HepG2 (cell line): ENCODE results near the gene KRT1. TPM values are rescaled to one million over a fixed set of nuclear protein-coding genes. Genes with fewer than 3 reads are reported as not detected.

Experiments
- ATAC-seq: fragments of 200-7000 bp; cut with Tn5 transposase; 3 replicates; pipeline ENCODE4 v1.9.1; 2020; ENCODE audit warnings: mild to moderate bottlenecking, moderate library complexity
- BruUV-seq: library from RNA; stranded (reverse); fragments of 400-500 nt; replicated peaks from 2 replicates; lab custom pipeline; 2021; lab: Mats Ljungman, UMichigan
- CTCF ChIA-PET: fragments of 300-600 bp; formaldehyde crosslinking; extraction: SDS; loops from one replicate; lab custom pipeline; 2021; ENCODE audit warnings: low total read pairs, inconsistent platforms, low intra/inter-chr PET ratio; lab: Yijun Ruan, JAX
- POLR2A ChIA-PET: fragments of 350-600 bp; sonication (Branson Sonifier 250); formaldehyde crosslinking; loops from one replicate; lab custom pipeline; 2020; ENCODE audit warnings: antibody characterized with exemption, inconsistent platforms; lab: Yijun Ruan, JAX
- DNase-seq: peaks from one replicate; pipeline ENCODE4 v3.0.0-alpha.2; 2015; ENCODE audit warnings: low spot score
- FAIRE-seq: peaks from 3 replicates; lab custom pipeline; 2011; peaks lifted over from hg19 to GRCh38; lab: Jason Lieb, UNC
- H2AFZ ChIP-seq: one replicate; pipeline ENCODE4 v1.6.1; 2011; ENCODE audit warnings: low read length, inconsistent platforms
- H3K27ac ChIP-seq: fragments of 300-600 bp; 3 replicates; pipeline ENCODE4 v1.8.0; 2011; ENCODE audit warnings: mixed run types, mild to moderate bottlenecking, mixed read lengths, low read length, inconsistent platforms; ENCODE audit not compliant: insufficient read depth; ENCODE audit errors: extremely low read length
- H3K27me3 ChIP-seq, 2 experiments: fragments of 200-600 bp in 1 of 2; 2 replicates in 1 of 2; 3 replicates in 1 of 2; pipeline versions ENCODE4 v1.6.0 to v1.8.0; 2011; ENCODE audit warnings: low read length in 2 of 2, mild to moderate bottlenecking in 2 of 2, moderate library complexity in 2 of 2, inconsistent platforms in 1 of 2; ENCODE audit not compliant: insufficient read depth in 2 of 2, control insufficient read depth in 1 of 2
- H3K36me3 ChIP-seq, 2 experiments: fragments of 200-600 bp in 1 of 2; replicated peaks in 1 of 2; 2 replicates in 1 of 2; 3 replicates in 1 of 2; pipeline versions ENCODE4 v1.5.1 to v1.8.0; 2011; ENCODE audit warnings: low read length in 2 of 2, inconsistent platforms in 1 of 2; ENCODE audit not compliant: insufficient read depth in 2 of 2, control insufficient read depth in 1 of 2
- H3K4me1 ChIP-seq: 2 replicates; pipeline ENCODE4 v1.5.1; 2012; ENCODE audit warnings: low read length, inconsistent platforms; ENCODE audit not compliant: insufficient read depth
- H3K4me2 ChIP-seq: 2 replicates; pipeline ENCODE4 v1.6.0; 2011; ENCODE audit warnings: low read depth, low read length, inconsistent platforms
- H3K4me3 ChIP-seq, 3 experiments: fragments of 200-600 bp in 1 of 3; sonication (generic), shearing (Covaris generic) in 1 of 3; replicated peaks in 1 of 3; 2 replicates each; pipeline ENCODE4 v1.5.1; 2011 to 2016; ENCODE audit warnings: low read length in 3 of 3, inconsistent platforms in 2 of 3, low read depth in 2 of 3, mild to moderate bottlenecking in 2 of 3, control low read depth in 1 of 3, mixed read lengths in 1 of 3; ENCODE audit not compliant: insufficient read depth in 1 of 3
- H3K79me2 ChIP-seq: one replicate; pipeline ENCODE4 v1.6.1; 2011; ENCODE audit warnings: low read length, inconsistent platforms; ENCODE audit not compliant: insufficient read depth
- H3K9ac ChIP-seq: 2 replicates; pipeline ENCODE4 v1.6.0; 2011; ENCODE audit warnings: mild to moderate bottlenecking, low read depth, low read length, inconsistent platforms; ENCODE audit not compliant: insufficient read depth
- H3K9me3 ChIP-seq: 2 replicates; pipeline ENCODE4 v1.5.1; 2012; ENCODE audit warnings: mild to moderate bottlenecking, low read length
- H4K20me1 ChIP-seq: 2 replicates; pipeline ENCODE4 v1.6.0; 2011; ENCODE audit warnings: inconsistent platforms, mild to moderate bottlenecking, low read length, moderate library complexity; ENCODE audit not compliant: insufficient read depth
- ARID2 ChIP-seq: sonication (generic); formaldehyde crosslinking; IDR thresholded peaks from 2 replicates; pipeline ENCODE4 v1.8.1; 2022; ENCODE audit warnings: mild to moderate bottlenecking, missing genetic modification reagents, borderline replicate concordance
- ATF1 ChIP-seq: IDR thresholded peaks from 2 replicates; pipeline ENCODE4 v1.6.1; 2016; ENCODE audit warnings: mild to moderate bottlenecking, control low read depth
- CTCF ChIP-seq: sonication (generic); formaldehyde crosslinking; IDR thresholded peaks from 2 replicates; pipeline ENCODE4 v1.5.0; 2020; ENCODE audit warnings: mild to moderate bottlenecking, missing genetic modification reagents, moderate library complexity
- ETV6 ChIP-seq: sonication (generic); formaldehyde crosslinking; conservative IDR thresholded peaks from 2 replicates; pipeline ENCODE4 v1.4.0; 2020; ENCODE audit warnings: missing genetic modification reagents
- GZF1 ChIP-seq: sonication (generic); formaldehyde crosslinking; IDR thresholded peaks from 2 replicates; pipeline ENCODE4 v1.5.1; 2020; ENCODE audit warnings: mild to moderate bottlenecking, missing genetic modification reagents
- IRF9 ChIP-seq: sonication (generic); formaldehyde crosslinking; IDR thresholded peaks from 2 replicates; pipeline ENCODE4 v1.8.0; 2022; ENCODE audit warnings: missing genetic modification reagents, mild to moderate bottlenecking, borderline replicate concordance
- MED13 ChIP-seq: sonication (generic); formaldehyde crosslinking; IDR thresholded peaks from 2 replicates; pipeline ENCODE4 v1.5.0; 2020; ENCODE audit warnings: missing genetic modification reagents
- MEF2D ChIP-seq: sonication (generic); formaldehyde crosslinking; IDR thresholded peaks from 2 replicates; pipeline ENCODE4 v1.5.1; 2020; ENCODE audit warnings: mild to moderate bottlenecking, missing genetic modification reagents
- MEIS2 ChIP-seq: sonication (generic); formaldehyde crosslinking; IDR thresholded peaks from 2 replicates; pipeline ENCODE4 v1.9.0; 2021; ENCODE audit warnings: mild to moderate bottlenecking, missing genetic modification reagents
- MYC ChIP-seq: sonication (generic); formaldehyde crosslinking; IDR thresholded peaks from 2 replicates; pipeline ENCODE4 v1.9.0; 2021; ENCODE audit warnings: missing genetic modification reagents, borderline replicate concordance
- NFE2 ChIP-seq: sonication (generic); formaldehyde crosslinking; IDR thresholded peaks from 2 replicates; pipeline ENCODE4 v1.4.0; 2020; ENCODE audit warnings: missing genetic modification reagents
- PAF1 ChIP-seq: IDR thresholded peaks from 2 replicates; pipeline ENCODE4 v1.6.1; 2016; ENCODE audit warnings: missing genetic modification reagents, missing compliant biosample characterization
- PCBP1 ChIP-seq: fragments of 200-400 bp; formaldehyde crosslinking; IDR thresholded peaks from 2 replicates; pipeline ENCODE4 v1.6.1; 2017; ENCODE audit warnings: mild to moderate bottlenecking, low read depth, low read length, borderline replicate concordance
- SMC3 ChIP-seq: IDR thresholded peaks from 2 replicates; pipeline ENCODE4 v1.6.1; 2011; ENCODE audit warnings: low read length, improper control_type of control experiment
- THRA ChIP-seq: sonication (generic); formaldehyde crosslinking; IDR thresholded peaks from 2 replicates; pipeline ENCODE4 v1.4.0; 2020; ENCODE audit warnings: missing genetic modification reagents, borderline replicate concordance
- ZNF143 ChIP-seq: sonication (generic); formaldehyde crosslinking; IDR thresholded peaks from 2 replicates; pipeline ENCODE4 v1.4.0; 2020; ENCODE audit warnings: missing genetic modification reagents
- ZNF598 ChIP-seq: sonication (generic); formaldehyde crosslinking; IDR thresholded peaks from 2 replicates; pipeline ENCODE4 v1.5.1; 2020; ENCODE audit warnings: mild to moderate bottlenecking, missing genetic modification reagents, borderline replicate concordance
- ZNF746 ChIP-seq: sonication (generic); formaldehyde crosslinking; IDR thresholded peaks from 2 replicates; pipeline ENCODE4 v1.8.0; 2022; ENCODE audit warnings: mild to moderate bottlenecking, missing genetic modification reagents
- WGBS: methylation state at CpG from one replicate; pipeline ENCODE4 v1.1.6; 2017; ENCODE audit warnings: low lambda C conversion rate; 5-methylcytosine and 5-hydroxymethylcytosine counted together
- in situ Hi-C: cut with HindIII; loops from 2 replicates; pipeline ENCODE4 v1.10.0; 2017; ENCODE audit warnings: low pct_unique_long_range_greater_than_20kb; ENCODE audit not compliant: extremely low pct_ligation_motif_present
- intact Hi-C: fragments of 100-400 bp; cut with micrococcal nuclease; formaldehyde crosslinking; loops from one replicate; pipeline ENCODE4 v1.10.0; 2022; ENCODE audit not compliant: unreplicated experiment
- polyA plus RNA-seq, 8 experiments: library from polyadenylated mRNA; depleted of rRNA in 3 of 8; stranded (reverse) in 7 of 8; unstranded in 1 of 8; fragments of >200 nt; fragmentation: Illumina TruSeq in 4 of 8; extraction: Trizol in 4 of 8; gene quantifications; 2 replicates each; pipeline versions ENCODE4 v1.2.1 to v1.2.3, GENCODE V29; 2011 to 2016; ENCODE audit warnings: low read depth in 4 of 8, missing spikeins in 1 of 8, mixed read lengths in 1 of 8; ENCODE audit not compliant: insufficient read depth in 1 of 8
- total RNA-seq, 5 experiments: library from RNA; depleted of rRNA; stranded (reverse); fragments of >200 nt; fragmentation: Illumina TruSeq; extraction: Trizol; gene quantifications; 2 replicates each; pipeline ENCODE4 v1.2.3, GENCODE V29; 2016; ENCODE audit warnings: low read depth in 1 of 5

KRT1 gene
- total and polyA plus RNA-seq, 2 of the 13 experiments (the other 11 are each of a cell fraction or from before 2014, with no cell fraction given), result not detected

- POLR2A ChIA-PET, result no interaction called here
Observed at GRCh38 chr12:52716061-52716460, 35.9 kb upstream of the KRT1 start.

GRCh38 chr12:52715416-52715815, 35.2 kb upstream of the KRT1 start:
- Histone ChIP-seq H2AFZ (no peak overlapping the region), H3K27me3 (peaks cover 1 to 46% of the 10 kb centered on the region in 2 experiments; a peak in 4 of 5 replicates), H3K79me2 (no peaks in the 10 kb centered on the region), H3K4me1 (no peaks in the 10 kb centered on the region), H3K27ac (no peak overlapping the region), H3K9me3 (no peaks in the 10 kb centered on the region), H3K9ac (no peak overlapping the region), H3K4me3 (no peak overlapping the region), H3K4me2 (no peak overlapping the region), H3K36me3 (no peaks in the 10 kb centered on the region), H4K20me1 (no peaks in the 10 kb centered on the region)
- no peak for FAIRE-seq
- CTCF ChIA-PET, result interaction anchor here (0.9 to 1.3 kb wide), 2 partner anchors 150 to 164 kb away, joined by 4 to 9 read pairs; no protein-coding TSS in a partner anchor
- peak; percentile 31 for DNase-seq
- POLR2A ChIA-PET, result no interaction called here
- in situ Hi-C loops (loop anchor here (10.0 kb wide), 1 partner anchor 149 kb away; no protein-coding TSS in a partner anchor), intact Hi-C loops (loop anchor here (1.0 kb wide), 1 partner anchor 150 kb away; no protein-coding TSS in a partner anchor)
- ATAC-seq, result peak; percentile 94
- no TSS peak for BruUV-seq
- WGBS, result 10% methylated on average over 4 of the region's 14 CpGs
- TF ChIP-seq ZNF143, result peak; percentile 23; the same call in 1 of the 2 replicates
- no peak for TF ChIP-seq THRA
- TF ChIP-seq MEIS2 (CRISPR knock-in tag), result no peak
- no peak for TF ChIP-seq ETV6 (CRISPR knock-in tag)
- no peak for TF ChIP-seq IRF9 (CRISPR knock-in tag)
- TF ChIP-seq PAF1, result no peak
- TF ChIP-seq CTCF (CRISPR knock-in tag), result peak; percentile 80
- no peak for TF ChIP-seq GZF1
- TF ChIP-seq MED13 (CRISPR knock-in tag), result no peak
- 0 out of 2 replicates have a peak, but pooled peaks have one; percentile 1 for TF ChIP-seq SMC3
- TF ChIP-seq MYC, result no peak

More at GRCh38 chr12:52716061-52716460, 35.9 kb upstream of the KRT1 start:
- no peak for DNase-seq
- no peak for FAIRE-seq
- Histone ChIP-seq H3K79me2 (no peaks in the 10 kb centered on the region), H3K27ac (no peak overlapping the region), H3K4me2 (no peak overlapping the region), H4K20me1 (no peaks in the 10 kb centered on the region), H3K36me3 (no peaks in the 10 kb centered on the region), H3K4me3 (no peak overlapping the region), H3K9me3 (no peaks in the 10 kb centered on the region), H3K4me1 (no peaks in the 10 kb centered on the region), H3K27me3 (peaks cover 1 to 46% of the 10 kb centered on the region in 2 experiments; a peak in 4 of 5 replicates), H2AFZ (no peak overlapping the region), H3K9ac (no peak overlapping the region)
- WGBS, result 61% methylated on average over 5 of the region's 5 CpGs
- TF ChIP-seq ZNF746 (CRISPR knock-in tag) (no peak), MED13 (CRISPR knock-in tag) (no peak), PCBP1 (no peak), ARID2 (CRISPR knock-in tag) (no peak), MEF2D (CRISPR knock-in tag) (no peak), ZNF598 (CRISPR knock-in tag) (no peak), ATF1 (CRISPR knock-in tag) (no peak), NFE2 (CRISPR knock-in tag) (no peak)
- intact Hi-C loops, result no loop called here
- in situ Hi-C loops, result loop anchor here (10.0 kb wide), 1 partner anchor 149 kb away; no protein-coding TSS in a partner anchor
- ATAC-seq, result no peak
- CTCF ChIA-PET, result interaction anchor here (1.3 kb wide), 1 partner anchor 150 kb away, joined by 4 read pairs; no protein-coding TSS in a partner anchor
- no TSS peak for BruUV-seq
